Measurements from ENCODE around the gene KCNT1. TPM values are rescaled to one million over a fixed set of nuclear protein-coding genes. Genes with fewer than 3 reads are reported as not detected.

Gene KCNT1
- total RNA-seq, 1 donor from 2014 or later, result 0.14 TPM

GRCh38 chr9:135770203-135770535 is 68.2 kb downstream of the KCNT1 start:
- no peaks in the 10 kb centered on the region for H3K36me3 Mint-ChIP-seq (ENCODE audit: low read depth)
- no peaks in the 10 kb centered on the region for H3K9me3 Mint-ChIP-seq
- TF ChIP-seq CTCF (conservative IDR thresholded peaks at IDR 0.05), result no peak
- H3K4me1 Mint-ChIP-seq, result no peaks in the 10 kb centered on the region
- H3K27ac Mint-ChIP-seq (ENCODE audit: unreplicated experiment), result no peak overlapping the region
- no peak for DNase-seq (ENCODE audit: low read depth, low spot score)
- H3K4me3 Mint-ChIP-seq, result no peak overlapping the region
- no peaks in the 10 kb centered on the region for H3K27me3 Mint-ChIP-seq (ENCODE audit: low read depth)

DNA sequence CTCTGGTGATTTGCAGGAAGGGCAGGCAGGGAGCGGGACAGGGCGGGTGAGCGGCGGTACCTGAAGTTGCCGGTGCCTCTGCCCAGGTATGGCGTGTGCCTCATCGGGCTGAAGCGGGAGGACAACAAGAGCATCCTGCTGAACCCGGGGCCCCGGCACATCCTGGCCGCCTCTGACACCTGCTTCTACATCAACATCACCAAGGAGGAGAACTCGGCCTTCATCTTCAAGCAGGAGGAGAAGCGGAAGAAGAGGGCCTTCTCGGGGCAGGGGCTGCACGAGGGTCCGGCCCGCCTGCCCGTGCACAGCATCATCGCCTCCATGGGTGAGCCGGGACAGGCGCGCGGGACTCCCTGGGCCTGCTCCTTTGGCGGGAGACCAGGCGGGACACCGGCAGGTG is 68.8 kb downstream of the KCNT1 start:
- Mint-ChIP-seq H3K27me3 (ENCODE audit: low read depth) (no peaks in the 10 kb centered on the region), H3K4me1 (no peaks in the 10 kb centered on the region), H3K9me3 (no peaks in the 10 kb centered on the region), H3K36me3 (ENCODE audit: low read depth) (no peaks in the 10 kb centered on the region), H3K4me3 (no peak overlapping the region), H3K27ac (ENCODE audit: unreplicated experiment) (no peak overlapping the region)
- no peak for DNase-seq (ENCODE audit: low read depth, low spot score)
- no peak for TF ChIP-seq CTCF (conservative IDR thresholded peaks at IDR 0.05)

DNA sequence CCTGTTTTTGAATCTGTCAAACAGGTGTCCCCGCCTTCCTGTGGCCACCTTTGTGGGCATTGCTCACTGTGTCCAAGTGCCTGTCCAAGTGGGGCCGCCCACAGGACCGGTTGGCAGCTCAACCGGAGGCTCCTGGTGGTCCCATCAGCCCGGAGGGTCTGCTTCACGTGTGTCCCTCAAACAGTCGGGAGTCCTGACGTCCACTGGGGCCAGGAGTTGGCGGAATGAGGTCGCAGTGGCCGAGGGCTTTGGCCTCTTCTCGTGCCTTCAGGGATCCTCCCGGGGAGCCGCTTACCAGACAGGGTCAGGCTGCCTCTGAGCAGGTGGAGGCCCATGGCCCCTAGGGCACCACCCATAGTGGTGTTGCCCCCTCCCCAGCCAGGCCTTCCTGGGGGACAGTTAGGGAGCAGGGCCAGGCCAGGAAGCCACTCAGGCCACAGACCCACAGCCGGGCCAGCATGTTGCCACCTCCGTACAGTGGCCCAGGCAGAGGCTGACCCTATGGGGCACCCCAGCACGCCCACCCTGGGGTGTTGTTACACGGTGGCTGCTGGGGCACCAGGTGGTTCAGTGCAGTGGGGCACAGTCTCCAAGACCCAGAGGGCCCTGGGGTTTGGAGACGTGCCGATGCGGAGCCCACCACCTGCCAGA is 69.5 kb downstream of the KCNT1 start:
- Mint-ChIP-seq H3K4me1 (no peaks in the 10 kb centered on the region), H3K27me3 (ENCODE audit: low read depth) (no peaks in the 10 kb centered on the region), H3K27ac (ENCODE audit: unreplicated experiment) (no peak overlapping the region), H3K36me3 (ENCODE audit: low read depth) (no peaks in the 10 kb centered on the region), H3K4me3 (no peak overlapping the region), H3K9me3 (no peaks in the 10 kb centered on the region)
- no peak for TF ChIP-seq CTCF (conservative IDR thresholded peaks at IDR 0.05)
- no peak for DNase-seq (ENCODE audit: low read depth, low spot score)

DNA sequence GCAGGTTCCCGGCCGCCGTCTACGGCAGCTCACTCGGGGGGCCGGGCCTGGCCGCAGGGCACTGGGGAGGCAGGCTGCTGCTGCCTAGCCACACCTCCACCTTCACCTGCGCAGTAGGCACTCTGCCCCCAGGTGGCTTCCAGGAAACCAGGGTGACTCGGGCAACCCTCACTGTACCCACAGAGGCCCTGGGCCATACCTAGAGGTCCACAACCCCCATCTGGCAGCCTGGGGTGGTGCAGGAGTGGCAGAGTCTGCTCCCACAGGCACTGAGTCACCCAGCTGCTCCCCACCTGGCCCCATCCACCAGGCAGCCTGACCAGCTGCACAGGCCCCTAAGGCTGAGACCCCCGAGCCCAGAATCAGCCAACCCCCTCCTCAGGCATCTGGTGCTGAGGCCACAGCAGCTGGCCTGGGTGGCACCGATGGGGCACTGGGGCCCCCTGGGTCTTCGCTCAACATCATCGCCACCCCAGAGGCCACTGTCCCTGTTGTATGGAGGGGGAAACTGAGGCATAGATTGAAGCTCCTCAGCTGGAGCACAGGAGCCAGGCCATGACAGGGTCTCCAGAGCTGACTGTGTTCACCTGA is 70.2 kb downstream of the KCNT1 start:
- Mint-ChIP-seq H3K36me3 (ENCODE audit: low read depth) (no peaks in the 10 kb centered on the region), H3K9me3 (no peaks in the 10 kb centered on the region), H3K4me1 (no peaks in the 10 kb centered on the region), H3K27ac (ENCODE audit: unreplicated experiment) (no peak overlapping the region), H3K27me3 (ENCODE audit: low read depth) (no peaks in the 10 kb centered on the region), H3K4me3 (no peak overlapping the region)
- TF ChIP-seq CTCF (conservative IDR thresholded peaks at IDR 0.05), result no peak
- DNase-seq (ENCODE audit: low read depth, low spot score), result no peak

DNA sequence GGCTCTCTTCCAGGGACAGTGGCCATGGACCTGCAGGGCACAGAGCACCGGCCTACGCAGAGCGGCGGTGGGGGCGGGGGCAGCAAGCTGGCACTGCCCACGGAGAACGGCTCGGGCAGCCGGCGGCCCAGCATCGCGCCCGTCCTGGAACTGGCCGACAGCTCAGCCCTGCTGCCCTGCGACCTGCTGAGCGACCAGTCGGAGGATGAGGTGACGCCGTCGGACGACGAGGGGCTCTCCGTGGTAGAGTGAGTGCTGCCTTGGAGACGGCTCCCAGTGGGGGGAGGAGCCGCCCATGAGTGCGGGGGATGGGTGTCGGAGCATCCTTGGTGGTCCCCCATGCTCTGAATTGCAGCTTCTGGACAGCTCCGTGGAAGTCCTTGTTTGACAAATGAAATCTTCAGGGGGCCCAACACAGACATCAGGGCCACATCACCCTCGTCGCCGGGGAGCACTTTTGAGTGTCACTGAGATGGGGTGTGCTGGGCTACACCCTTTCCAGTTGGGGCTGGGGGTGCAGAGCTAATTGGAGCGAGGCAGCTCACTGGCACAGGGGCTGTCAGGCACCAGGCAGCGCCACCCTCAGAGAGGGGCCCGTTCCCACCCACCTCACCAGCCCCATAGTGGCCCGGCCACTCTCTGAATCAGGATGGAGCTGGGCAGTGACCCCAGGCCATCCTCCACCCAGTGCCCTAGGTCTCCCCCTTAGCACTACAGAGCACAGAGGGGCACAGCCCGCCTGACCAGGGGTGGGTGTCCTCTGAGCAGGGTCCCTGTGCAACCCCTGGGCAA is 70.9 kb downstream of the KCNT1 start:
- no peak for DNase-seq (ENCODE audit: low read depth, low spot score)
- no peaks in the 10 kb centered on the region for H3K4me1 Mint-ChIP-seq

More for the DNA sequence above, 70.9 kb downstream of the KCNT1 start:
- Mint-ChIP-seq H3K9me3 (no peaks in the 10 kb centered on the region), H3K4me3 (no peak overlapping the region), H3K27ac (ENCODE audit: unreplicated experiment) (no peak overlapping the region), H3K36me3 (ENCODE audit: low read depth) (no peaks in the 10 kb centered on the region), H3K27me3 (ENCODE audit: low read depth) (no peaks in the 10 kb centered on the region)
- no peak for TF ChIP-seq CTCF (conservative IDR thresholded peaks at IDR 0.05)
